ENCODE results near the gene MRPL18.
"Not testable (repeated sequence)": the region's sequence is repeated elsewhere in the genome, so short reads cannot be mapped to it uniquely, and the experiment has no call there.

The MRPL18 gene

DNA sequence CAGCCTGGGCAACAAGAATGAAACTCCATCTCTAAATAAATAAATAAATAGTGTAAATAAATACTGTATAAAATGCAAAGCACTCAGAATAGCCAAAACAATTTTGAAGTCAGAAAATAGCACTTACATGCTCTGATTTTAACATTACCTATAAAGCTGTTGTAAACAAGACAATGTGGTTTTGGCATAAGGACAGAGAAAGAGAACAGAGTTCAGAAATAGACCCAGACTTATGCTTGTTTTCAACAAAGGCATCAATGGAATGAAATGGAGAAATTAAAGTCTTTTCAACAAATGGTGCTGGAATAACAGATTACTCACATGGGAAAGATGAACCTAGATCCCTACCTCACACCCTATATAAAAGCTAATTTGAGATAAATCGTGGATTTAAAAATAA, 18.1 kb upstream of the MRPL18 start:
- no peak for DNase-seq (ENCODE audit: low read depth, low spot score)

DNA sequence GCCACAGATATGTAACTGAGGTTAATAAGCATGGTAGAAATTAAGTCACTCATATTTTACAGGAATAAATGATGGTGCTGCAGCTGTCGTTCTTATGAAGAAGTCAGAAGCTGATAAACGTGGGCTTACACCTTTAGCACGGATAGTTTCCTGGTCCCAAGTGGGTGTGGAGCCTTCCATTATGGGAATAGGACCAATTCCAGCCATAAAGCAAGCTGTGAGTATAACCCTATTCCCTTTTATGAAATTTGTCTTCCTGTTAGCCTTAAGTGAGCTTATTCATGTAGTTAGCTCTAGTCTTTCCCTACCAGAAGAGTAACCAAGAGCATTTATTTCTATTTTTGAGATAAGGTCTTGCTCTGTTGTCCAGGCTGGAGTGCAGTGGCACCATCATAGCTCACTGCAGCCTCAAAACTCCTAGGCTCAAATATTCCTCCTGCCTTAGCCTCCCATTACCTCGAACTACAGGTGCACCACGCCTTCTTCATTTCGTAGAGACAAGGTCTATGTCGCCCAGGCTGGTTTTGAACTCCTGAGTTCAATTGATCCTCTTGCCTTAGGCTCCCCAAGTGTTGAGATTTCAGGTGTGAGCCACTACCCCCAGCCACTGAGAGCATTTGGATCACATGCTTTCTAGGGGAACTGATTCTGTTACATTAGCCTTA, 12.9 kb upstream of the MRPL18 start:
- no peak for DNase-seq (ENCODE audit: low read depth, low spot score)

DNA sequence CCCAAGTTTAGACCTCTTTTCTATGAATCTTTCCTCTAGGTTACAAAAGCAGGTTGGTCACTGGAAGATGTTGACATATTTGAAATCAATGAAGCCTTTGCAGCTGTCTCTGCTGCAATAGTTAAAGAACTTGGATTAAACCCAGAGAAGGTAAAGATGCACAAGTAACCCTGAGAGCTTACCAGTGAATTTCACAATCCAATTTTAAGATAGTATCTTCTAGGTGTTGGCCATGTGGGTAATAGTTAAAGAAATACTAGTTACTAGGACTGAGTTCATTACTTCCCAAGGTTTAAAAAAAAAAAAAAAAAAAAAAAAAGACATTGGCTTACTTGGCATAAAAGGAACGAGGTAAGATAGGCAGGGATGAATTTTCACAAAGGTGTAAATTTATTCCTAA, 12.1 kb upstream of the MRPL18 start:
- DNase-seq (ENCODE audit: low read depth, low spot score): no peak

DNA sequence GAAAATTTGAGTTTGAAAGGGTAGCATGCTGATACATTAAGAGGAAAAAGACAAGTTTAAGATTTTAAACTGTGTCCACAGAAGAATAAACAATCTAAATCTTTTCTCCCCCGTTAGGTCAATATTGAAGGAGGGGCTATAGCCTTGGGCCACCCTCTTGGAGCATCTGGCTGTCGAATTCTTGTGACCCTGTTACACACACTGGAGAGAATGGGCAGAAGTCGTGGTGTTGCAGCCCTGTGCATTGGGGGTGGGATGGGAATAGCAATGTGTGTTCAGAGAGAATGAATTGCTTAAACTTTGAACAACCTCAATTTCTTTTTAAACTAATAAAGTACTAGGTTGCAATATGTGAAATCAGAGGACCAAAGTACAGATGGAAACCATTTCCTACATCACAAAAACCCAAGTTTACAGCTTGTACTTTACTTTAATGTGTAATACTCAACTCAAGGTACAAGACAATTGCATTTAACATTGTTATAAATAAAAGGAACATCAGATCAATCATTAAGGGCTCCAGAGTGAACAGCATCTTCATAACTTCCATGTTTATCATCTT, 11.6 kb upstream of the MRPL18 start:
- DNase-seq (ENCODE audit: low read depth, low spot score): no peak

DNA sequence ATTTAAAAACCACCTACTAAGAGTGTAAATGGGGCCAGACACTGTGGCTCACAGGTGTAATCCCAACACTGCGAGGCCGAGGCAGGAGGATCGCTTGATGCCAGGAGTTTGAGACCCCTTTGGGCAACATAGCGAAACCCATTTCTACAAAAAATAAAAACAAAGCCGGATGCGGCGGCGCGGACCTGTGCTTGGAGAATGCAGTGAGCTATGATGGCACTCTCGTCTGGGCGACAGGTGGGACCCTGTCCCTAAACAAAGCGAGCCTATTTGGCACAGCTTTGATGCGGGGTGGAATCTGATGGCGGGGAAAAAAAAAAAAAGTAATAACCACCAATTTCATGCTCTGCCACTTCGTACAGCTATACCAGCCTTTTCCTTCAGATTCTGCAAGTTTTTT, 2.0 kb upstream of the MRPL18 start:
- peak; percentile 8 for DNase-seq (ENCODE audit: low read depth, low spot score)

DNA sequence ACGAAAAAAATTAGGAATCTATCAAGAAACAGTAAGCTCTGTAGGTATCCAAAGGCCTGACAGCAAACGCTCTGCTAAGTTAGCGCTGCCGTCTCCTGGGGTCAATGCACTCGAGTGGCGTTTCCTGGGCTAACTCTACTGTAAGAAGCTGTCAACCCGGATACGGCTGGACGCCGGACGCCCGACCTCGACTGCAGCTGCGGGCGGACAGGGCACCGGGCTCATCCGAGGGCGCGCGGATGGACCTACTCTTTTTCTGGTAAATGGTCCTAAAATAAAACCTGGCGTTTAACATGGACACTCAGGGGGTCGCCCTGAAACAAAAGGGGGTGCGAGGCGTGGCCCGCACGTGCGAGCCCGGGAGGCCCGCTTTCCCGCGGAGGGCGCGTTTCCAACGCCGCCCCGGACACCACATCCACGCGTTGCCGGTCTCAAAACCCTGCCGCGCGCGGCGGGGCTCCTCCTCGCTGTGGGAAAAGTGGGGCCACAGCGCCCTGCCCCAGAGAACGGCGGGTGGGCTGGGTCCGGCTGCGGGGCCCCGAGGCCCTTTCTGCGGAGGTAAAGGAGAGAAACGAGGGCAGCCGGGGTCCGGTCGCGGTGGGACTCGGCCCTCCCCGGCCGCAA, 1.4 kb upstream of the MRPL18 start:
- DNase-seq (ENCODE audit: low read depth, low spot score): peak; percentile 54

DNA sequence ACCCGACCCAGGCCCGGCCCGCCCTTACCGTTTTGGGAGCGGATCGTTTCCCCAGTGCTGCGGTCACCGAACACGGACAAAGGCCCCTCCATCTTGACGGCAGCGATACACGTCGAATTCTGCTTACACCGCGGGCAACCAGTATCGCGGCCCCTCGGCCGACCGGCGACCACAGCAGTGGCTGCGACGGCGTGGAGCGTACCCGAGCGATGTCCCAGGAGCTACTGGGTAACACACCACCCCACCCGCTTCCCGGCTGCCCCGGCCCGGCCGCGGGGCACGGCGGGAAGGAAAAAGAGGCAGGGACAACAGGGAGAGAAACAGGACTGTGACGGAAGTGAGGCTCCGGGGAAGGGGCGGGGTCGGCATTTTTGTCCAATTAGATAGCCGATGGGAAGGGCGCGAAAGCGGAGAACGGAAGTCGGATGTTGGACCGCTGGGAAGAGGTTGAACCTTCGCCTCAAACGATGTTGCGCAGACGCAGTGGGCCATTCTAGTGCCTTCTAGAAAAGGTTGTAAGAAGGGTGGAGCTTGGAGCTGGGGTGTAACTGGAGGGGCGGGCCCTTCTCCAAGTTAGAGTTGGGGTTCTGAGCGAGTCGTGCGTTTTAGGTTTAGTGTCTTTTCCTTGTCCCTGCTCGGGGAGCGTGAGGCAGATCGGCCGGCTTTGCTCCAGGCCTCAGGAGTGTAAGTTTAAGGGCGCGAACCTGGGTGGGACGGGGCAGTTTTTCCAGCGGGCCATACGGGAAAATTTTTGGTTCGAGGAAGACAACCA, 704 bp upstream of the MRPL18 start, which contains the start of gene TCP1:
TCP1 (minus strand) TSS at position 226 of the 772 bp plus-strand sequence; CDS start at position 92, 134 bp downstream.
- peak; percentile 100 for DNase-seq (ENCODE audit: low read depth, low spot score)

DNA sequence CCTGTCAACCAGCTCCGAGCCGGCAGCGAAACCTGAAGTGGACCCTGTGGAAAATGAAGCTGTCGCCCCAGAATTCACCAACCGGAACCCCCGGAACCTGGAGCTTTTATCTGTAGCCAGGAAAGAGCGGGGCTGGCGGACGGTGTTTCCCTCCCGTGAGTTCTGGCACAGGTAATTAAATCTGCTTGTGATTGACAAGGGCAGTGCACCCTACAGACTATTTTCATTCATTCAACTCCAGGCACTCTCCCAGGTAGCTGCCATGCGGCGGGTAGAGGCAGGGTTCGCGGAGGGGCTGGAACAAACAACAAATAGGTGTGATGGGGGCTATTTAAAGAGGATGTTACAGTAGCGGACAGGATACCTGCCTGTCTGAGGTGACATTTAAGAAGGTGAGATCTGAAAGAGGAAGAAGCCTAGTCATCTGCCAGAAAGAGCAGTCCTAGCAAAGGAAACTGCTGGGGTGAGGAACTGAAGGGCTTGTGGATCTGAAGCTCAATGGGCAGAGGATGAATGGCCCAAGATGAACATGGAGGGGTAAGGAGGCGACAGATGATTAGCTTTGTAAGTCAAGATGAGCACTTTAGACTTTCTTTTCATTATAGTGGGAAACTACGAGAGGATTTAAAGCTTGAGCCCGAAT, 810 bp downstream of the MRPL18 start:
- DNase-seq (ENCODE audit: low read depth, low spot score): no peak

DNA sequence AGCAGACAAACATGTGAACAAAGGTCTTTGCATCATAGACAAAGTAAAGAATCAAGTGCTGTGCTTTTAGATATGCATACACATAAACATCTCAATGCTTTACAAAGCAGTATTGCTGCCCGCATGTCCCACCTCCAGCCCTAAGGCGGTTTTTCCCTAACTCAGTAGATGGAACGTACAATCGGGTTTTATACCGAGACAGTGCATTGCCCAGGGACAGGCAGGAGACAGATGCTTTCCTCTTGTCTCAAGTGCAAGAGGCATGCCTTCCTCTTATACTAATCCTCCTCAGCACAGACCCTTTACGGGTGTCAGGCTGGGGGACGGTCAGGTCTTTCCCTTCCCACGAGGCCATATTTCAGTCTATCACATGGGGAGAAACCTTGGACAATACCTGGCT, 4.7 kb downstream of the MRPL18 start:
- DNase-seq (ENCODE audit: low read depth, low spot score): not testable (repeated sequence)

DNA sequence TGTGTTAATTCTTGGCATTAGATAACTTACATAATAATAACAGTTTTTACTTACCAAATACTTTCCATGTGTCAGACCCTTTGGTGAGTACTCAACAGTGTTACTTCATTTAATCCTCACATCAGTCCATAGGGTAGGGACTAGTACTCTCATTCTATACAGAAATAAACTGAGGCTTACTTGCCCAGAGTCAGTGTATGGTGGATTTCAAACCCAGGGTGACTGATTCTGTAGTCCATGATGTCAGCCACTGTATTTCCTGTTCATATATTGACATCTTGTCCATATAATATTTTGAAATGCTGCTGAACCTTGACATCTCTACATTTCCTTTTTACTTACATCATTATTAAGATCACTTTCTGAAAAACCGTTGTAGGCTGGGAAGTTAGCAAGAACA, 7.3 kb downstream of the MRPL18 start:
- DNase-seq (ENCODE audit: low read depth, low spot score): no peak

DNA sequence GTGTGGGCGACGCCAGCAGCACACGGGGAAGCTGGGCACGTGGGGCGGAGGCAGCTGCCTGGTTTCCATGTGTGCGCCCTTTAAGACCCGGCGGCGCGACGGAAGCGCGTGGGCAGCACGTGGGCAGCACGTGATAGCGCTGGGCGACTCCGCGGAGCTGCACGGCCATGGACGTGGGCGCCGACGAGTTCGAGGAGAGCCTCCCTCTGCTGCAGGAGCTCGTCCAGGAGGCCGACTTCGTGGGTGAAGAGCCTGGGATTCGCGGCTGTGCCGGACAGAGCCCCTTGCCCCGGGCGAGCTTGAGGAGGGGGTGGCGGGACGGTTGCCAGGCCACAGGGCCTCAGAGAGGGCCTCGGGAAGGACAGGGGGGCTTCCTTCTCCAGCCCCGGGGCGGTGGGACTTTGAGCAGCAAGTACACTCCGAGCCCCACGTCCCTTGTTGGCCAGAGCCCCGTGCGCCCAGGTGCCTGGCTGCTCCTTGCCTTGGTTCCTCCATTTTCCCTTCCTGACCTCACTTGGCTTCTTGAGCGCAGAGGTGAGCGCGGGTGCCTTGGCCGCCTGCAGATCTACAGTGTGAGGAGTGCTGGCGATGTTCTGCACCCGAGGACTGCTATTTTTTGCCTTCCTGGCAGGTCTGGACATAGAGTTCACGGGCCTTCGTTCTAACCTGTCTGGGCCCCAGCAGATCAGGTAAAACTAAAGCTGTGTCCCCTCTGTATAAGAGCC, 10.0 kb downstream of the MRPL18 start, which contains the start of gene PNLDC1:
PNLDC1 (plus strand) TSS at position 136 of the 725 bp plus-strand sequence; CDS start at position 168, 32 bp downstream.
- DNase-seq (ENCODE audit: low read depth, low spot score): no peak

DNA sequence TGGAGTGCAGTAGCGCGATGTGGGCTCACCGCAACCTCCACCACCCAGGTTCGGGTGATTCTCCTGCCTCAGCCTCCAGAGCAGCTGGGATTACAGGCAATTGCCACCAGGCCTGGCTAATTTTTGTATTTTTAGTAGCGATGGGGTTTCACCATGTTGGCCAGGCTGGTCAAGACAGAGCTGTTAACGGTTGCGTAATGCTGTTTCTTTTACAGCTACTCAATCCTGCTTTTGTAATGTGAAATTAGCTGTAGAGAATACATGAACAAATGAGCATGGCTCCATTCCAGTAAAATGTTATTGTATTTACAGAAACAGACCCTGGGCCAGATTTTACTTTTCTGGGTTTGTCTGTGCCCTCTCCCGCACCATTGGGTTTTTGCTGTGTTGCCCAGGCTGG, 11.7 kb downstream of the MRPL18 start:
- DNase-seq (ENCODE audit: low read depth, low spot score): no peak

DNA sequence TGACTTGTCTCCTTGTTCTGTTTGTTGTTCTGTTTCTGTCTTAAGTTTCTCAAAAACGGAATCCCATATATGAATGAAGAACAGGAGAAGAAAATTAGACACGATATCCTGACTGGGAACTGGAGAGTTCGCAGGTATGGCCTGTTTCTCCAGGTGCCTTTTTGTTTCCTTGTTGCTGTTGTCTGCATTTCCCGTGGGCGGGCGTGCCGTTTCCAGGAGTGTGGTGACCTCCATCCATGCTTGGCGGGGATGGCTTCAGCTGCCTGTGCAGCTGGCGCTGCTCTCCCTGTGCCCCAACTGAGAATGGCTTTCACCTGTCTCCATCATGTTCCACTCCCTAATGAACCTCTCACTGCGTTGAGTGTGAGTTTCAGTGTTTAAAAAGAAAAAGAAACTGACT, 14.2 kb downstream of the MRPL18 start:
- no peak for DNase-seq (ENCODE audit: low read depth, low spot score)

DNA sequence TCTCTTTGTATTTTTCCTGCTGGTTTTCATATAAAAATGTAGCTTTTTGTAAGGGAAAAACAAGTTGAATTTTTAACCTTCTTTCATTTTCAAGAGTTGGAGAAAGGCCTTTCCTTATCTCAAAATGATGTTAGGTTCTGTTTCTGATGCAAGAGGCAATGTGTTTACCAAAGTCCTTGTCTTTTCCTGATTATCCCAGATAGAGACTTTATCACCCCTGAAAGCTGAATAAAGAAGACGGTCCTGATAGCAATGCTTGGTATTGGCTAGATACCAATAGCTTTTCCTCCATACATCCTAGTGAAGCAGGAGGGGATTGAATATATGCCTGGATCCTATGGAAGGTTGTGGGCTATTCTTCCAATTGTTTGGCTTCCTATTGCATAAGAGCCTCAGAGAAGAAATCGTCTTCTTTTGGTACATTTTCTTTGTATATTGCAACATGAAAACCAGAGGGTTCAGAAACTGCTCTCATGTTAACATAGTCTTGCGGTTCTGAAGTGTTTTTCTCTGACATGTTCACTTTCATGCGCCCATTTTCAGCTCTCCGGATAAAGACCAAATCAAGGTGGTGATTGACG, 15.3 kb downstream of the MRPL18 start:
- DNase-seq (ENCODE audit: low read depth, low spot score): no peak

DNA sequence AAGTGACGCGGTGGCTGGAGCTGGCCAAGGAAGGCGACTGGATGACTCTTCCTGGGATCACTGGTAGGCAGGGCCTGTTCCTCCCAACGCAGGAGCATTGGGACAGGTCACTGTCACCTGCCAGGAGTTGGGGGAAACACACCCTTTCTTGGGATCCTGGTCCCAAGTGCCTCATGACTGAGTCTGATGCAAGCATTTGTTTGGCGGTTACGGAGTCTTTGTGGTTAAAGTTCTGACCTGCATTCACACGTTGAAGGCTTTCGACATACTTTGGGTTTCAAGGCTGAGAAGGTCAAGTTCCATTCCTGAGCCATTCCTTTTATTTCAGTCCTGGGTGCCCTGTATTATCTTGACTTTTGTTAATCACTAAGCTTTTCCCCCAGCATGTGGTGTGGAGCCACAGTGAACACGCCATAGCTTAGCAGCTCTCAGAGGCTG, 15.8 kb downstream of the MRPL18 start:
- no peak for DNase-seq (ENCODE audit: low read depth, low spot score)

DNA sequence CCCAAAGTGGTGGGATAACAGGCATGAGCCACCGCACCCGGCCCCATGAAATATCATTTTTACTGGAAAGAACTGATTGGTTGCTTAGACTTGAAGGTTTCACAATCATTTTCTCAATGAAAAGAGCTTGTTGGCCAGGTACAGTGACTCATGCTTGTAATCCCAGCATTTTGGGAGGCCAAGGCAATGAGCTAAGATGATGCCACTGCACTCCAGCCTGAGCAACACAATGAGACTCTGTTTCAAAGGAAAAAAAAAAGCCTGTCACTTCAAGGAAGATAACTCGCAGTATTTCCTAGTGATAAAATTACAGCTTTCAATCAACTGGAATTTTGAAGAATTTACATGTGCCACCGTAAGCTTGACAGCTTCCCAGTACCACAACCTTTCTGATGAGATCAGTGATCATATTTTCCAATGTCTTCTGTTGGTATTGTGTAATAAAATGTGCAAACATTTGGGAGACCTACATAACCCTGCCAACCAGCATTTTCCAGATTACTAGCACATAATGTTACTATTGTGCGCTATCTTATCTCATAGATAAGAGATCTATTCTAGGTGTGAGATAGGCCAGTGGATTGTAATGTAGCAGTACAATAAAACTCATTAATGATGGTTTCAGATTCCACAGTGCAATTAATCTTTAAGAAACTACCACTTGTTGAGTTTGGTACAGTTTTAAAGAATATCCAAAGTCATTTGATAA, 17.0 kb downstream of the MRPL18 start:
- peak; percentile 17 for DNase-seq (ENCODE audit: low read depth, low spot score)

DNA sequence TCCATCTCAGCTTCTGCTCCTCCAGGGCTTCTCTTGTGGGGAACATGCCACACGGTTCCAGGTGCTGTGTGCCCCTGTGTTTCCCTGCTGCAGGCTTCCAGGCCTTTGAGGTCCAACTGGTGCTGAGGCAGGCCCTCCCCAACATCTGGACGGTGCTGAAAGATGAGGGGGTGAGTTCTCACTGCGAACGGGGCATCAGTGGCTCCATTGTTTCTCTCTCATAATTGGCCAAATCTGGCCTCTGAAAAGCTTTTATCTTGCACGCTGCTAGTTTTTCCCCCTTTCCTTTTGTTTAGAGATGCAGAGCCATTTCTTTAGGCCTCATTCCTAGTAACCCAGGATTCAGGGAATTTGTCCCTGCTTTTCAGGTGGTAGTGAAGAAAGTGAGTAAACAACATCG, 18.4 kb downstream of the MRPL18 start:
- DNase-seq (ENCODE audit: low read depth, low spot score): no peak

DNA sequence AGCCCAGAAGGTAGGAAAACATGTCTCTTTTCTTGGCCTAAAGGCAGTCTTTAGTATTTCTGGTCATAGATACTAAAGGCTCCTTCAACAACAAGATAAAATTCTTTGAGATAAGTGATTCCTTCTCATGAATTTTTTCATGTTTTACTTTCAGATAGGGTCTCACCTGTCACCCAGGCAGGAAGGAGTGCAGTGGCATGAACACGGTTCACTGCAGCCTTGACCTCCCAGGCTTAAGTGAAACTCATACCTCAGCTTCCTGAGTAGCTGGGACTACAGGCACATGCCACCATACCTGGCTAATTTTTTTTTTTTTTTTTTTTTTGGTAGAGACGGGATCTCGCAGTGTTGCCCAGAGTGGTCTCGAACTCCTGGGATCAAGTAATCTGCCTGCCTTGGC, 18.9 kb downstream of the MRPL18 start:
- DNase-seq (ENCODE audit: low read depth, low spot score): no peak

DNA sequence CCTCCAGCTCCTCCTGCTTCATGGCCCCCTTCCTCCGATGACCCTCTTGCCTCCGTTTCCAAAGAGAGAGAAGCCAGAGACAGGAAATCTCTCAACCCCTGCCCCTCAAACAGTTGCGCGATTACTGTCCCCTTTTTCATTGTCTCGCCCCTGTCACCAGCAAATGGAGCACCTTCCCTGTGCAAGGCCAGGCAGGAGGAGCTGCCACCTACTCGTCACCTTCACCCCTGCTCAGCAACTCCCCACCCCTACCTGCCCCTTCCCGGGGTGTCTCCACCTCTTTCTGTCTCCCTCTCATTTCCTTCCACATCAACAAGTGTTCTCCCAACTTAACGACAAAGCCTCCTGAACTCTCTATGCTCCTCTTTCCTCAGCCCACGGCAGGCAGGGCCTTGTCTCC, 23.5 kb downstream of the MRPL18 start:
- DNase-seq (ENCODE audit: low read depth, low spot score): no peak

DNA sequence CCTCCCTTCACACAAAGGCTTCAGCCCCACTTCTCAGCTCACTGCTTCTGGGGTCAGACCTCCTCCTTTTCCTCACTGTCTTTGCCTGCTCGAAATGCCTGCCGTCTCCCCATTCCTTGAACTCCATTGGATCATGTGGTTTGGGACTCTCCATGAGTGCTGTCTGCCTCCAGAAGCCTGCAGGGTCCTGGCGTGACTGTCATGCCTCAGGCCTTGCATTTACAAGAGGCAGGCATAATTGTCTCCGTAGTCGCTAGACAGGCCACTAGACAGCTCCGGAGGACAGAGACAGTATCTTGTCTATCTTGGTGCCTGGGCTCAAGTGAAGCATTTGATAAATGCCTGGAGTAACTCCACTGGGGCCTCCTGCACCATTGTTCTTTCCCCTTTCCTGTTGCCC, 25.1 kb downstream of the MRPL18 start:
- no peak for DNase-seq (ENCODE audit: low read depth, low spot score)
